AG10803 (cell line): ENCODE data around the gene FAM168B.

ENCODE experiments used
- DNase-seq: peaks from one replicate; pipeline ENCODE4 v3.0.0; 2010; ENCODE audit warnings: low read depth
- H3K4me3 ChIP-seq: 2 replicates; pipeline ENCODE4 v1.5.1; 2011; ENCODE audit warnings: mild to moderate bottlenecking, low read length, control low read depth
- TF ChIP-seq, protein P1 (sequence below): conservative IDR thresholded peaks from 2 replicates; pipeline ENCODE4 v1.5.1; 2011; ENCODE audit warnings: mild to moderate bottlenecking, low read length, control low read depth, inconsistent platforms

The FAM168B gene

DNA sequence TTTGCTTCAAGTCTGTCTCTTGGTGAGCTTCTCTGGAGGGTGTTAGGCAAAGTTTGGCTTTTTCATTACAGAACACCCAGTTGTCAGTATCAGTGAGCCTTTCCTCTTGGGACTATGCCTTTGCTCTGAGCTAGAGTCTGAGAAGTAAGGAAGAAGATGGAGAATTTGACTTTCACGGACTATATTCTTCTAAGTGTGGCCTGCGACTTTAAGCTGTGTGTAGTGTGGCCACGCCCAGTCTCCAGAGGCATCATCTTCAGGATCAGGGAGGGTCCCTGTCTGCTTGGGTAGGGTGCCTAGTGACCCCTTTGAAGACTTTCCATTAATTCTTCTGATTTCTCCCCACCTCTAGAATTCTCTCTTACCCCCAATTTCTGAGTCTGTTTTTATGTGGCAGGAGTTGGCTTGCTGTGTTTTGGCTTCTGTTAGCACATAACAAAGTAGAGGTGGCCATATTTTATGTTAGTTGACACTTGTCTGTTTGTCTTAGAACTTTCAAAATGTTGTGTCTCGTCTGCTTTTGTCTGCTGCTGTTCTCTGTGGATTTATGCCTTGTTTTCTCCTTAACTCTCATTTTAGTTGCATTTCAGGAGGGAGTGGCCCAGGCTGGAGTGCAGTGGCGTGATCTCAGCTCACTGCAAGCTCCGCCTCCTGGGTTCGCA lies 20.4 kb upstream of the FAM168B start:
- no peak overlapping the region for H3K4me3 ChIP-seq
- TF ChIP-seq, protein P1, sequence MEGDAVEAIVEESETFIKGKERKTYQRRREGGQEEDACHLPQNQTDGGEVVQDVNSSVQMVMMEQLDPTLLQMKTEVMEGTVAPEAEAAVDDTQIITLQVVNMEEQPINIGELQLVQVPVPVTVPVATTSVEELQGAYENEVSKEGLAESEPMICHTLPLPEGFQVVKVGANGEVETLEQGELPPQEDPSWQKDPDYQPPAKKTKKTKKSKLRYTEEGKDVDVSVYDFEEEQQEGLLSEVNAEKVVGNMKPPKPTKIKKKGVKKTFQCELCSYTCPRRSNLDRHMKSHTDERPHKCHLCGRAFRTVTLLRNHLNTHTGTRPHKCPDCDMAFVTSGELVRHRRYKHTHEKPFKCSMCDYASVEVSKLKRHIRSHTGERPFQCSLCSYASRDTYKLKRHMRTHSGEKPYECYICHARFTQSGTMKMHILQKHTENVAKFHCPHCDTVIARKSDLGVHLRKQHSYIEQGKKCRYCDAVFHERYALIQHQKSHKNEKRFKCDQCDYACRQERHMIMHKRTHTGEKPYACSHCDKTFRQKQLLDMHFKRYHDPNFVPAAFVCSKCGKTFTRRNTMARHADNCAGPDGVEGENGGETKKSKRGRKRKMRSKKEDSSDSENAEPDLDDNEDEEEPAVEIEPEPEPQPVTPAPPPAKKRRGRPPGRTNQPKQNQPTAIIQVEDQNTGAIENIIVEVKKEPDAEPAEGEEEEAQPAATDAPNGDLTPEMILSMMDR: no peak
- no peak for DNase-seq

DNA sequence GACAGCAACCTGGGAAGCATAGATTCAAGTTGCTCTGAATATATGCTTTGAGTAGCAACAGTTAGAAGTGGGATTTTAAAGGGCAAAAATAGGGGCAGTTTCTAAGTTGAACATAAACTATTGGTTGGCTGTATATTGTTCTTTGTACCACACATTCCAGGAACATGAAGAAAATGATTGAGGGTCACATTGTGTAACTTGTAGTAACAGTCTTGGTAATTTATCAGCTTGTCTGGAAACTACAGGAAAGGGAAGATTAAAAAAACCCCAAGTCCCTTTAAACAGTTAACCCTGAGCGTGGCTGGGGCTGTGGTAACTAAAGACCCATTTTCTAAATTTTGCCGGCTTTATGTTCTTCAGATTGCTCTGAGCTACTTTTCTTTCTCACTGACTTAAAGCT lies 19.3 kb upstream of the FAM168B start:
- H3K4me3 ChIP-seq: no peak overlapping the region
- TF ChIP-seq, protein P1: no peak
- no peak for DNase-seq

- DNase-seq: peak; percentile 68
- peak overlapping the region; percentile 91 for H3K4me3 ChIP-seq
- TF ChIP-seq, protein P1: no peak
Observed at GRCh38 chr2:131105950-131106801, 12.9 kb upstream of the FAM168B start.

- H3K4me3 ChIP-seq: peak within 1 kb of the TSS; percentile 91
- peak; percentile 84 for DNase-seq
- TF ChIP-seq, protein P1: peak; percentile 37
Observed at GRCh38 chr2:131105156-131105949, 12.1 kb upstream of the FAM168B start, which contains the start of gene PLEKHB2. PLEKHB2 (plus strand) TSS chr2:131105336; CDS start chr2:131120942, 15,606 bp downstream.

- peak overlapping the region; percentile 91 for H3K4me3 ChIP-seq
- DNase-seq: peak; percentile 83
- TF ChIP-seq, protein P1: no peak
Observed at GRCh38 chr2:131104487-131105155, 11.4 kb upstream of the FAM168B start.

DNA sequence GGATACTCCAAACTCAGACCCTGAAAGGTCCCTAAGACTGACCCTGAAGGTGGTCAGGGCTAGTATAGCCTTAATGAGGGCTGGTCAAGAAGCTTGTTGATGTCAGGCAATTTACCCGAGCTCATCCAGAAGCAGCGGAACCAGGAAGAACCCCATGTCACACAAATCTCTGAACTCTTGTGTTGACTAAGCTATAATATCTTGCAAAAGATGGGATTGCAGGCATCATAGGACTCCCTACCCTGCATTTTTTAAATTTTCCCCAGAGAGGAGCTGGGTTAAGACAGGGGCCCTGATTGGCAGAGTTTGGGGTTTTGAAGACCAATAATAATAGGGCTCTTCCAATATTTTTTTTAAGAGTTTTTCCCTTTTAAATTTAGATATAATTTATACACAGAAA lies 9.9 kb upstream of the FAM168B start:
- DNase-seq: no peak
- TF ChIP-seq, protein P1: no peak
- H3K4me3 ChIP-seq: no peak overlapping the region
